SU-DHL-6 (cell line): ENCODE measurements around the gene RMDN3.

Source experiments
- EZH2phosphoT487 ChIP-seq: fragments of 200-600 bp; sonication (generic), shearing (Covaris generic); conservative IDR thresholded peaks from 2 replicates; pipeline ENCODE4 v1.6.1; 2018; ENCODE audit warnings: mild to moderate bottlenecking, antibody characterized with exemption, low read length, moderate library complexity, mixed read lengths
- TF ChIP-seq, protein P1 (sequence below): fragments of 200-600 bp; sonication (generic); IDR thresholded peaks from one replicate; pipeline ENCODE4 v1.5.1; 2017; ENCODE audit warnings: antibody characterized with exemption, mild to moderate bottlenecking, low read length, moderate library complexity; ENCODE audit not compliant: insufficient read depth, poor library complexity, severe bottlenecking

DNA sequence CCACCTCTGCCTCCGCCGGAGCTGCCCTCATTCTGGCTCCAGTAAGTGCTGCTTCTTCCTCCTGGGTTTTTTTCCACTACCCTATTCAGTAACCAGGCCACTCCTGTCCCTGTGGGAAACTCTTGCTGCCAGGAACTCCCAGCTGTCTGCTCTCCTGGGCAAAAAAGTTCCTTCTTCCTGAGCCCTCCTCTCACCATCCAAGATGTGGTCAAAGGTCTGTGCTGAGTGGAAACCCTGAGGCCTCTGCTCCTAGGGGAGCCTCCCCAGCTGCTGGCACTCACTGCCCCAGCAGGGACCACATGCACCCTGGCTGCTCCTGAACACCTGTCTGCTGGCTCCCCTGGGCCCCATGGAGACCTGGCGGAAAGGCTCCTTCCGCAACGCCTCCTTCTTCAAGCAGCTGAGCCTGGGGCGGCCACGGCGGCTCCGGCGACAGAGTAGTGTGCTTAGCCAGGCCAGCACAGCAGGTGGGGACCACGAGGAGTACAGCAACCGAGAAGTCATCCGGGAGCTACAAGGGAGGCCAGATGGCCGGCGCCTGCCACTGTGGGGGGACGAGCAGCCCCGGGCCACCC lies 15.2 kb upstream of the RMDN3 start:
- TF ChIP-seq, protein P1, sequence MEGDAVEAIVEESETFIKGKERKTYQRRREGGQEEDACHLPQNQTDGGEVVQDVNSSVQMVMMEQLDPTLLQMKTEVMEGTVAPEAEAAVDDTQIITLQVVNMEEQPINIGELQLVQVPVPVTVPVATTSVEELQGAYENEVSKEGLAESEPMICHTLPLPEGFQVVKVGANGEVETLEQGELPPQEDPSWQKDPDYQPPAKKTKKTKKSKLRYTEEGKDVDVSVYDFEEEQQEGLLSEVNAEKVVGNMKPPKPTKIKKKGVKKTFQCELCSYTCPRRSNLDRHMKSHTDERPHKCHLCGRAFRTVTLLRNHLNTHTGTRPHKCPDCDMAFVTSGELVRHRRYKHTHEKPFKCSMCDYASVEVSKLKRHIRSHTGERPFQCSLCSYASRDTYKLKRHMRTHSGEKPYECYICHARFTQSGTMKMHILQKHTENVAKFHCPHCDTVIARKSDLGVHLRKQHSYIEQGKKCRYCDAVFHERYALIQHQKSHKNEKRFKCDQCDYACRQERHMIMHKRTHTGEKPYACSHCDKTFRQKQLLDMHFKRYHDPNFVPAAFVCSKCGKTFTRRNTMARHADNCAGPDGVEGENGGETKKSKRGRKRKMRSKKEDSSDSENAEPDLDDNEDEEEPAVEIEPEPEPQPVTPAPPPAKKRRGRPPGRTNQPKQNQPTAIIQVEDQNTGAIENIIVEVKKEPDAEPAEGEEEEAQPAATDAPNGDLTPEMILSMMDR = no peak
- no peak for TF ChIP-seq EZH2phosphoT487
